Activated naive CD8-positive, alpha-beta T cell (primary cell): ENCODE measurements around the gene NUDCD2.

Experiments
- H3K27ac Mint-ChIP-seq: one replicate; pipeline ENCODE4 v1.8.0; 2021; ENCODE audit warnings: mixed read lengths
- H3K27me3 Mint-ChIP-seq: one replicate; pipeline ENCODE4 v1.8.0; 2021; ENCODE audit warnings: mixed read lengths
- H3K36me3 Mint-ChIP-seq: one replicate; pipeline ENCODE4 v1.8.0; 2021; ENCODE audit warnings: mixed read lengths
- H3K4me1 Mint-ChIP-seq: one replicate; pipeline ENCODE4 v1.8.0; 2021; ENCODE audit warnings: low read depth, mixed read lengths
- H3K4me3 Mint-ChIP-seq: one replicate; pipeline ENCODE4 v1.8.0; 2021; ENCODE audit warnings: mild to moderate bottlenecking, mixed read lengths
- H3K9me3 Mint-ChIP-seq: one replicate; pipeline ENCODE4 v1.8.0; 2021; ENCODE audit warnings: low read depth, mixed read lengths

NUDCD2 gene, protein sequence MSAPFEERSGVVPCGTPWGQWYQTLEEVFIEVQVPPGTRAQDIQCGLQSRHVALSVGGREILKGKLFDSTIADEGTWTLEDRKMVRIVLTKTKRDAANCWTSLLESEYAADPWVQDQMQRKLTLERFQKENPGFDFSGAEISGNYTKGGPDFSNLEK

DNA sequence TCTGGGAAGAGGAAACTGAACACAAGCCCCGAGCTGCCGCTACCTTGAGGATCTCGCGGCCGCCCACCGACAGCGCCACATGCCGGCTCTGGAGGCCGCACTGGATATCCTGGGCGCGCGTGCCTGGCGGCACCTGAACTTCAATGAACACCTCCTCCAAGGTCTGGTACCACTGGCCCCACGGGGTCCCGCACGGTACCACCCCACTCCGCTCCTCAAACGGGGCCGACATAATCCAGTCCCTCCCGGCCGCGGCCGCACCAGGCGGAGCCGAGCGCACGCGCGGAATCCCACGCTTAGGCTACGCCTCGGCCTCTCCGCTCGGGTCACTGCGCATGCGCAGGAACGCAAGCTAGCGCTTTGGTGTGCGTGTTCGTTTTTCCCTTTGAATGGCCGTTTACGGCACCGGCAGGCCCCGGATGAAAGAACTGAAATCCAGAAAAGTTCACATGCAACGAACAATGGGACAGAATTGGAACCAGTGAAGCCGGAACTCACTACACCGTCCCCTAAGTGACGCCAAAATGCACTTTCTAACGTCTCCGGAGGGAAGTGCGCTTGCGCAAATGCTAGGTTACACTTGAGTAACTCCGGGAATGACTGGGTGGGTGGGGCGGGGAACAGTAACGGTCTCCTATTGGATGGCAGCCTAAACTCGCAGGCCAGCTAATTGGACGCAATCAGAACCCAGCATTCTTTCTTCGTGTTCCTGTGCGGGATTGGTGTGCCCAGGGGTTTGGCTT is at the start of gene NUDCD2:
Gene NUDCD2 (minus strand): TSS at position 284 of the 743 bp plus-strand sequence. CDS start 52 bp downstream, at position 232.
- H3K27ac Mint-ChIP-seq = peak within 1 kb of the TSS; percentile 99
- peaks cover 7% of the 10 kb centered on the region for H3K36me3 Mint-ChIP-seq
- H3K4me3 Mint-ChIP-seq = peak within 1 kb of the TSS; percentile 98
- H3K9me3 Mint-ChIP-seq = no peaks in the 10 kb centered on the region
- peaks cover 46% of the 10 kb centered on the region for H3K4me1 Mint-ChIP-seq
- no peaks in the 10 kb centered on the region for H3K27me3 Mint-ChIP-seq

DNA sequence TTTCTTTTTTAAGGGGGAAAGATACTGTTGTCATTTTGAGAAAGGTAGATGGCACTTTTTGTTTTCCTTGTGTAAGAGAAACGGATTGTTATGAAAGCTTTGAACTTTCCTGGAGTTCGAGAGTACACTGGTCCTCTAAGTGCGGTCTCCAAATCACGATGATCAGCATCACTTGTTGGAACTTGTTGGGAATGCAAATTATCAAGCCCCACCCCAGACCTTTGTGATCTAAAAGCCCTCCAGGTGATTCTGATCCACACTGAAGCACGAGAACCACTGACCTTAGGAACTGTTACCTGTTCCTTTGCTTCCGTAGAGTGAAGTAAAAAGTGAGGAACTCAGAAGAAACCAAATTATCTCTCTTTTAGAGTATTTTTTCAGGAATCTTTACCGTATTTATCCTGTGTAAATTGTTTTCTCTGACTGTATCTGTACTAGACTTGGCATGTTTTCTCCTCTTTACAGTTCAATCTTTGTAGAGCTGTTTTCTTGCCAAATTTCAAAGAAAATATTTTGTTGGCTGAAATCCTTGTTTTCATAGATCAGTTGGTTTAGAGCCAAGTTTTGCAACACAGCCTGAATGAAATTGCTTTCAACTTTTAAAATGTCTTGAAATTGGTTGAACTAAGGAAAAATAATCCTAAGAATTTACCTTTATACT is 49.5 kb upstream of the NUDCD2 start:
- Mint-ChIP-seq H3K4me1 (peaks cover 71% of the 10 kb centered on the region), H3K4me3 (peak overlapping the region; percentile 93), H3K27me3 (no peaks in the 10 kb centered on the region), H3K27ac (peak overlapping the region; percentile 99), H3K9me3 (no peaks in the 10 kb centered on the region), H3K36me3 (peaks cover 6% of the 10 kb centered on the region)

DNA sequence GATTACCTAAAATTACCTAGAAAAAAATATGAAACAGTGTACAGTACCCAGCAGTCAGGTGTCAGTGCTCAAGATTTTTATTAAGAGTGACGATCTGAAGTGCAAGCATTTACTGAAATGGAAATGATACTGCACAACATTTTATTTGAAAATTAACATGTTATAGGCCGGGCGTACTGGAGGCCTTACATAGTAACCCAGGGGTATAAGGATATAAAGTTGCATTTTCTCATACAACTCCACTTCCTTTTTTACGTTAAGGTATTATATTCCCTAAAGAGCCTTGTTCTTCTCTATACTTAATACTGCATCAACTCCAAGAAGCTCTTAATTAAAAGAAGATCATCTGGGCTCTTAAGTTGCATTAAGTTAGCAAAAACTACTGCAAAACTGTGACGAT is 48.9 kb upstream of the NUDCD2 start:
- peaks cover 6% of the 10 kb centered on the region for H3K36me3 Mint-ChIP-seq
- H3K4me1 Mint-ChIP-seq = peaks cover 72% of the 10 kb centered on the region
- peak overlapping the region; percentile 93 for H3K4me3 Mint-ChIP-seq
- H3K27me3 Mint-ChIP-seq = no peaks in the 10 kb centered on the region
- no peaks in the 10 kb centered on the region for H3K9me3 Mint-ChIP-seq
- H3K27ac Mint-ChIP-seq = peak overlapping the region; percentile 99

DNA sequence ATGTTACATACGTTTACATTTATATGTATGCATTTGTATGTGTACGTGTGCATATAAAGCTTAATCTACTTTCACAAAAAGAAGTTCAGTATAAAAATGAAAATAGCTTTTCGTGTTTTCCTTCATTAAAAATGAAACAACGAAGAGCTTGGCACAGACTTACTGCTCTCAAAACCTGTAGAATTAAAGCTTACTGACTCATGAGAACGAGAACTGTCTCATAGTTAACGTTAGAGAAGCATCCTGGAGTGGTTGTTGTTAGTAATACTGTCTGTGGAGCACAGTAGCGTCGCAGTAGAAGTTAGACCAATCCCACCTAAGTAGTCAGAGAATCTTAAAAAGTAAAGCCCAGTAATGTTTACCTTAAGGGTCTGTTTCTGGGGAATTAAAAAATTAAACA is 46.8 kb upstream of the NUDCD2 start:
- Mint-ChIP-seq H3K4me3 (peak overlapping the region; percentile 93), H3K4me1 (peaks cover 68% of the 10 kb centered on the region), H3K27me3 (no peaks in the 10 kb centered on the region), H3K9me3 (no peaks in the 10 kb centered on the region), H3K27ac (peak overlapping the region; percentile 99), H3K36me3 (peaks cover 2% of the 10 kb centered on the region)

DNA sequence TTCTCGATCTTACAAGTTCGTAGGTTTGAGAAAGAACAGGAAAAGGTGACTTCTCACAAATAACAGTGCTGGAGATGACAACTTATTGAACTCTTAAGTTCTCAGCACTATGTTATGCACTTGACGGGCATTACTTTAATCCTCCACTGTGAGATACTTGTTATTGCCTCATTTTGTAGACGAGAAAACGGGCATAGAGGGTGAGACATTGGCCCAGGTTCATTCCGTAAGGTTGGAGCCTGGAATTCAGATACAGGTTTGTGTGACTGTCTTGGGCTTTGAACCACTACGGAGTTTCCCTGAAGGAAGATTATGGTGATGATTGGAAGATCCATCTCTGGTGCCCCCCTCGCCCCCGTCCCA is 46.2 kb upstream of the NUDCD2 start:
- Mint-ChIP-seq H3K36me3 (peaks cover 2% of the 10 kb centered on the region), H3K27ac (peak overlapping the region; percentile 99), H3K4me3 (peak overlapping the region; percentile 93), H3K27me3 (no peaks in the 10 kb centered on the region), H3K4me1 (peaks cover 66% of the 10 kb centered on the region), H3K9me3 (no peaks in the 10 kb centered on the region)

DNA sequence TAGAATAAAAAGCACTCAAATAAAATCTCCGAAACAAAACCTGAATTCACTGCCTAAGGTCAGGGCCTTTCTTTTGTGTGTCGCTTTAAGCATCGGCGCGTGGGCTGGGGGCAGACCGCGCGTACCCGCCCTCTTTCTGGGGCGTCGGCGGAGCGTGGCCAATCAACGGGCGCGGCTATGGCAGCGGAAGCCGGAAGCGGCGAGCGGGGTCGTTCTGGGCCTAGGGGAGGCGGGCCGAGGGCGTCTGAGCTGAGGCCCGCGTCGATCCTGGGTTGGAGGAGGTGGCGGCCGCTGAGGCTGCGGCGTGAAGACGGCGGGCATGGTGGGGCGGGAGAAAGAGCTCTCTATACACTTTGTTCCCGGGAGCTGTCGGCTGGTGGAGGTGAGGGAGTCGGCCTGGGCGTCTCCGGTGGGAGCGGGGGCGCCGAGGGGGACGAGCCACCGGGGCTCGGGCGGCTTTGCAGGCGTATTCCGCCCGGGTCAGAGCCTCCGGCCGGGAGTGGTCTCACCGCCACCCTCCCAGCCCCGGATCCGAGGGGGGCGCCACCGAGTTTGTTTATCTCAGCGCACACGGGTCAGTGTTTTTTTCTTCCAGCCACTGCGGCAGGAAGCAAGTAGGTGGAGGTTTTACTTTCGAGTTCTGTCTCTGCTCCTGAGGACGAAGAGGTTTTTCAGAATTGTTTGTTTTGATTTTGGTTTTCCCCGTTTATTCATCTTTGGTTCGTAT is 45.6 kb upstream of the NUDCD2 start, which contains the start of gene MAT2B:
Gene MAT2B (plus strand): TSS at position 252 of the 727 bp plus-strand sequence. CDS start 68 bp downstream, at position 320.
- peak within 1 kb of the TSS; percentile 93 for H3K4me3 Mint-ChIP-seq
- H3K4me1 Mint-ChIP-seq = peaks cover 61% of the 10 kb centered on the region
- no peaks in the 10 kb centered on the region for H3K9me3 Mint-ChIP-seq
- H3K27ac Mint-ChIP-seq = peak within 1 kb of the TSS; percentile 99
- H3K27me3 Mint-ChIP-seq = no peaks in the 10 kb centered on the region
- peaks cover 2% of the 10 kb centered on the region for H3K36me3 Mint-ChIP-seq

DNA sequence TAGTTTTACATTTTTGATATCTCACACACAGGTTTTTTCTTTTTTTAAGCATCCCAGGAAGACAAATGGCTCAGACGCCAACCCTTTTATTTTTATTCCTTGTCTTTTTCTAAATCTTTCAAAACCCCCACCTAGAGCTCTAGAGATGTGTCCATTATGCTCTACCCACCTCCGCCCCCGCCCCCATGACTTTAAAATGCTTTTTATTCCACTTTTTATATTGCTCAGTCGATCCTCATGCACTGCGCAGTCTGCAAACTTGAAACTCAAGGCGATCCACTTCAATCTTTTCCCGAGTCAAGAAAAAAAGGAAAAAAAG is 45.1 kb upstream of the NUDCD2 start:
- no peaks in the 10 kb centered on the region for H3K27me3 Mint-ChIP-seq
- peak overlapping the region; percentile 99 for H3K27ac Mint-ChIP-seq
- H3K36me3 Mint-ChIP-seq = peaks cover 2% of the 10 kb centered on the region
- H3K4me3 Mint-ChIP-seq = peak overlapping the region; percentile 93
- H3K4me1 Mint-ChIP-seq = peaks cover 57% of the 10 kb centered on the region
- no peaks in the 10 kb centered on the region for H3K9me3 Mint-ChIP-seq

DNA sequence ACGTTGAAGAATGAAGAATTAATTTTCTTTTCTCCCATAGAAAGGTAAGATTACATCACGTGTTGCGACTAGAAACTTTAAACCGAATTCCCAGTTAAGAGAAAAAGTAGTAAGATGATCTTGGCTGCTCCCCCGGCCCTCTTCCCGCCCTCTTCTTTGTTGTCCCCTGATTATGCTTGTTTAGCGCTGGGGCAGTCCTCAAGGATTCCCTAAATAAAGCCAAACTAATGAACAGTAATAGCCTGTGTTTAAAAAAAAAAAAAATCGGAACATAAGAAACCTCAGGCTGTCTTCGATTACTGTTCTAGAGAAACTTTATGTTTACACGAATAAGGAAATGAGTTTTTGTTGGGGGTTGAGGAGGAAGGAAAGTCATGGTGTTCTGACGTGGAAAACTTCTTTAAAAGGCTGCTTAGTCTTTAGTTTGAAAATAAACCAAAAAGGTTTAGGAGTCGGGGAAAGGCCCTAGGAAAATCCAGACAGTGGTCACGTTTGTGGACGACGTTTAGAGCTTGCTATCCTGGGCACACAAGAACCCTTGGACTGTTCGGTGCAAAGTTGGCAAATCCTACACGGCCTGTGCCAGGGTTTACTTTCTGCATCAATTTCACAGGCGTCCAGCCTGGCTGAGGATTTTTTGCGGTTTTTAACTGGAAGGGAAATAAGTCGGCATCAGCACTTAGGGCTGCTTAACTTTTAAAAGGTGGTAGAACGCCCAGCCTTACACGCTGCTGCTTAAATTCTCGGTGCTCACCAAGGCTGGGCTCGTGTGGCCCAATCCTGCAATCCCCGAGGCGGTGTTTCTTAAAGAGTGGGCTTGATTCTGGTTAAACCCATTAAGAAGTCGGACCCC is 44.4 kb upstream of the NUDCD2 start:
- H3K27ac Mint-ChIP-seq = peak overlapping the region; percentile 99
- H3K4me1 Mint-ChIP-seq = peaks cover 50% of the 10 kb centered on the region
- no peaks in the 10 kb centered on the region for H3K27me3 Mint-ChIP-seq
- peak overlapping the region; percentile 93 for H3K4me3 Mint-ChIP-seq
- peaks cover 2% of the 10 kb centered on the region for H3K36me3 Mint-ChIP-seq
- H3K9me3 Mint-ChIP-seq = no peaks in the 10 kb centered on the region

DNA sequence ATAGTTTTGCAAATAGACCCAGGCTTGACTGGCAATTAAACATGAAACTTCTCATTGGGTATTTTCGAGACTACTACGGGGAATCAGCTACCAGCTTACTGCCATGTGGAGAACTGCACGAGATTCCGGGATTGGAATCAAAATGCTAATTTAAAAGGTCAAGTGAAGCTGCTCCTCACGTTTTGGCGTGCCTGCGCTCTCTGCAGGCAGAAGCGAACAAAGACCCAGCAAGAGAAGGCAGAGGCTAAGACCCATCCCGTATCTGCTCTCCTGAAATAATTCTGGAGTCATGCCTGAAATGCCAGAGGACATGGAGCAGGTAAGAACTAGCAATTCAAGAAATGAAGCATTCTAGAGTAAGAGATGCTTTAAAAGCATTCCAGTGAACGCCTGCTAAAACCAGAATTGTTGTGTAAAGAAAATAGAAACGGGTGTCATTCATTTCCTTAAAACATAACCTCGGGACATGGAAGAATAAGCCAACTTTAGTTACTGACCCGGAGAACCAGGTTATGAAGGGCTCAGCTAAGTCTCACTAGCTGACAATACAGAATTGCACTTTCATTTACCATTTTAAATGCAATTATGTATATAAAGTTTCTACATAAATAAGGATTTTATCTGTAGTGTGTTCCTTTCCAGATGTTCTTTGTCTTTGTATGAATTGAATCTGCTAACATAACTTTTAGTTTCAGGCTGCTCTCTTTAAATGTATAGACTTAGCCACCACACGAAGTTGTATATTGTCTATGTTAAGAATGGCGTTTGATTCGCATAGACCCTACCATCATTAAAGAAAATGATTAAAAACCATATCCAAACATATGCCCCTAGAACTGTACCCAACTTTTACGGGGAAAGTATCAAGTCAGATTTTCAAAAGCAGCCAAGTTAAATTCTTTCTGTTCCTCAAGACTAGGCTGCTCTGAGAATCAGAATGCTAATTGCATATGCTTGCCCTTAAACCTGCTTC is 43.5 kb upstream of the NUDCD2 start:
- Mint-ChIP-seq H3K4me3 (peak overlapping the region; percentile 93), H3K36me3 (no peaks in the 10 kb centered on the region), H3K27ac (peak overlapping the region; percentile 99), H3K9me3 (no peaks in the 10 kb centered on the region), H3K27me3 (no peaks in the 10 kb centered on the region), H3K4me1 (peaks cover 41% of the 10 kb centered on the region)

DNA sequence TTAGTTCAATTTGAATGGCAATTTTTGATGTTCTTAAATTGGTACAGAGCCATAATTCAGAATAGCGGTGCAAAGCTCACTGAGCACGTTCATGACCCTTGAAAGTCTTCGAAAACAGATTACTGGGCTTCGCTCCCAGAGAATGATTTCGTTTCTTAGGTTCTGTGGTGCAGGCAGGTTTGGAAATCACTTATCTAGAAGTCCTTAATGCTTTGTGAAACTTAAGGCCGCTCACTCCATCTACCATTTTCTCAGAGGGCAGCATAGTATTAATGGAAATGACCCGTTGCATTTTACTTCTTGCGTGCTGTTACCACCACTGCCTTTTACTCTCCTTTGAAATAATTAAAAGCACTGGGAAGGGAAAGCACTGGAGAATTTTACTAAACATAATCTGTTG is 42.6 kb upstream of the NUDCD2 start:
- no peaks in the 10 kb centered on the region for H3K27me3 Mint-ChIP-seq
- peak overlapping the region; percentile 99 for H3K27ac Mint-ChIP-seq
- no peaks in the 10 kb centered on the region for H3K9me3 Mint-ChIP-seq
- peaks cover 32% of the 10 kb centered on the region for H3K4me1 Mint-ChIP-seq
- H3K4me3 Mint-ChIP-seq = peak overlapping the region; percentile 93
- H3K36me3 Mint-ChIP-seq = no peaks in the 10 kb centered on the region

DNA sequence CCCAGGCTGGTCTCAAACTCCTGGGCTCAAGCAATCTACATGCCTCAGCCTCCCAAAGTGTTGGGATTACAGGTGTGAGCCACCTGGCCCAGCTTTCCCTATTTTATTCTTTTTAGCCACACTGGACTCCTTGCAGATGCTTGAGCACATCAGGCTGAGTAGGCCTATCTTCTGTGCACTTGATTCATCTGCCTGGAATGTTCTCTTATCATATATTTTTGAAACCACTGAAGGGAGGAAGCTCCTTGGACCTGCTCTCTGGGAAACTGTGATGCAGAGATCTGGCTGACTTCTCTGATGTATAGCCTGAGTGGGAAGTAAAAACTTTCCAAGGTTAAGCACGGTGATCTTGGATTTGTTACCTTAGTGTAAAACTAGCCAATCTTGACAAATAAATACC is 39.0 kb upstream of the NUDCD2 start:
- Mint-ChIP-seq H3K9me3 (no peaks in the 10 kb centered on the region), H3K4me3 (no peak overlapping the region), H3K27me3 (no peaks in the 10 kb centered on the region), H3K4me1 (peaks cover 15% of the 10 kb centered on the region), H3K36me3 (peaks cover 3% of the 10 kb centered on the region), H3K27ac (no peak overlapping the region)

DNA sequence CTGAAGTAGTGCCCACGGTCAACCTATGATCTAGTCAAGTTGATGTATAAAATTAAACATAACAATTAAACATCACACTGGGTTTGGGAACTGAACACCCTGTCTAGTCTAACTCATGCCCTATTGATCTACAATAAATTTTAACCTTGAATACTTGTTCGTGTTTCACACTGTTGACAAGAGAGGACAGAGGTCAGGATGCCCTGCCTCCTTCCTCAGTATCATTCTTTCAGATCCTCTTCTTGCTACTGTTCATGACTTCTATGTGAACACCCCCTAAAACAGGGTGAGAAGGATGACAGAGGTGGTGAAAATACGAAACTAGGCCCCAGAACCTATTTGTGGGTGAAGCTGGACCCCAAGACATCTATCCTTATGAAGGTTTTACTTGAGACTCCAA is 37.4 kb upstream of the NUDCD2 start:
- no peak overlapping the region for H3K4me3 Mint-ChIP-seq
- H3K36me3 Mint-ChIP-seq = peaks cover 3% of the 10 kb centered on the region
- no peak overlapping the region for H3K27ac Mint-ChIP-seq
- H3K9me3 Mint-ChIP-seq = no peaks in the 10 kb centered on the region
- H3K27me3 Mint-ChIP-seq = no peaks in the 10 kb centered on the region
- H3K4me1 Mint-ChIP-seq = peaks cover under 1% of the 10 kb centered on the region

DNA sequence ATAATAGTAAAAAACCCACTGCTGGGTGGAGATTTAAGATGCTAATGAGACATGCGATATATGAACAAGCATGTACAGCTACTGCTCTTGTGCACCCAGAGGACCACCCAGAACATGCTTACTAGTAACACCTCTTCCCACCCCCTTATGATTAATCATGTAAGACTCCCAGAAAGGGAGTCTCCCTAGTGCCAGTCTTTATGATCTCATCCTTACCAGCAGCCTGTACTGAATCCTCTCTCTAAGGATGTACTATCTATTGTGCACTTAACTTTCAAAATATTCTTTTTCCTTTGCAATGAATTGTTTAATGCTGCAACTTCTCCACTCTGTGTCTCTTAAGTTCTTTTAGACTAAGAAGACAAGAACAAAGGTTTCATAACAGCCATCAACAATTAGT is 36.4 kb upstream of the NUDCD2 start:
- H3K27me3 Mint-ChIP-seq = no peaks in the 10 kb centered on the region
- H3K36me3 Mint-ChIP-seq = peaks cover 3% of the 10 kb centered on the region
- no peak overlapping the region for H3K4me3 Mint-ChIP-seq
- H3K9me3 Mint-ChIP-seq = no peaks in the 10 kb centered on the region
- H3K4me1 Mint-ChIP-seq = no peaks in the 10 kb centered on the region
- no peak overlapping the region for H3K27ac Mint-ChIP-seq
